ENCODE data around the gene TBC1D16. TPM values are rescaled to one million over a fixed set of nuclear protein-coding genes. Genes with fewer than 3 reads are reported as not detected.
A peak's percentile ranks its signal among the peaks of the same experiment; 100 is the strongest.

The TBC1D16 gene
- total RNA-seq, 2 donors from 2014 or later: 1.6 to 1.8 TPM

GRCh38 chr17:79993390-79994227 is 42.1 kb downstream of the TBC1D16 start:
- no peaks in the 10 kb centered on the region for H3K27me3 Mint-ChIP-seq
- ATAC-seq (replicated peaks): no peak
- peaks cover 20% of the 10 kb centered on the region for H3K4me1 Mint-ChIP-seq
- no peak overlapping the region for H3K27ac Mint-ChIP-seq
- no peaks in the 10 kb centered on the region for H3K36me3 Mint-ChIP-seq (ENCODE audit: low read depth)
- H3K4me3 Mint-ChIP-seq: peak overlapping the region; percentile 84
- no peaks in the 10 kb centered on the region for H3K9me3 Mint-ChIP-seq

DNA sequence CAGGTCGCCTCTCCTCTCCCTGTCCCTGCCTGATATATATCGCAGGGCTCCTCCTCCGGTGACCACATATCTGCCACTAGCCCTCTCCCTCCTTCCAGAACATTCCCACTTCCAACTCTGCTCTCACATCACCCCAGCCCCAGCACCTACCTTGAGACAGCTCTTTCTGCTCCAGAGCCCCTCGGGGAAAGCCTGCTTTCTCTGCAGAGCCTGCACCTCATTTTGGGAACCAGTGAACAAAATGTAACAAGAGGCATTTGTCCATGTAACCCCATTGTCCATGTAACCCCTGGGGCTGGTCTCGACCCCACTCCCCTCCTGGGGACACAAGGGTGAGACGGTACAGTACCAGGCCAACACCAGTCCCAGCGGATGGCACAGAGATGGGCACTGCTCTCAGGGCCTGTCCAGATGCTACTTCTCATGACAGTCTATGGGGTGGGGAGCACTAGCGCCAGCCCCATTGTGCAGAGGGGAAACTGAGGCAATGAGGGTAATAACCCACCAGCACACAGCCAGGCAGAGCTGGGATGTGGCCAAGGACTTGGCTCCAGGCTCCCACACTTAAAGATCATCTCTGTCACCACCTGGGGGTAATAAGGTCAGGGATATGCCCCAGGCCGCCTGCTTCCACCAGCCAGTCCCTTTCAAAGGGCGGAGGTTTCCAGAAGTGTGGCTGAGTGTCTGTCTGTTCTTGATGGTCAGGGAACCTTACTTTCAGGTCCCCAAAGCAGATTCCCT is 42.9 kb downstream of the TBC1D16 start:
- ATAC-seq (replicated peaks): no peak
- no peaks in the 10 kb centered on the region for H3K27me3 Mint-ChIP-seq
- peaks cover 20% of the 10 kb centered on the region for H3K4me1 Mint-ChIP-seq
- H3K9me3 Mint-ChIP-seq: no peaks in the 10 kb centered on the region
- H3K36me3 Mint-ChIP-seq (ENCODE audit: low read depth): no peaks in the 10 kb centered on the region
- peak overlapping the region; percentile 73 for H3K27ac Mint-ChIP-seq
- H3K4me3 Mint-ChIP-seq: peak overlapping the region; percentile 84

DNA sequence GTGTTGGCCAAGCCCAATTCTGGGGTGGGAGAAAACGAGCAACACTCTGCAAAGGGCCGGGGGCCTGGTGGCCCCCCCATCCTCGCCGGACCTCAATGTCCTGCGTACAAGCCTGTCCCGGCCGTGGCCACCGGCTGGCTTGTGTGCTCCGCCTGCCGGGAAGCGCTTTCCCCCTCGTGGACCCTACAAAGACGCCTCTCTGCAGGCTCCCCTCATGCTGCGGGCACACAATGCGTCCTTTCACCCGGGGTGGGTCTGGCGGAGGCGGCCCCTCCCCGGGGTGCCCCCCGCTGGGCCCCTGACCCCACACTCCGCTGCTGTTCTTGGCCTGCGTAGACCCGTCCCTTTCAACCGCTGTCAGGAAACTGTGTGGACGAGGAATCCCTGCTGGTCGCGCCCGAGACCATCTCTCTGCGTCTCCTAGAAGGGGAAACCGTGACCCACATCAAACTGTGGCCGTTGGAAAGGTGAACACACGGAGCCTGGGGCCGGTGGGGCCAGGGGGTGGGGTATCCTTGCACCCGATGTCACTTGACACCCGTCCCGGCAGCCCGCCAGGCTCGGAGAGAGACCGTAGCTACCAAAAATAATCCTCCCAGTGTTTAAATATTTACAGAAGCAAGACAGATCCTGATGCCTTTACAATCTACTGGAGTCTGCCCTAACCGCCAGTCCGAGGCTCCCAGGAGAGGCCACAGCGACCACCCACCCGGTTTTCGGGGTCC is 43.6 kb downstream of the TBC1D16 start:
- H3K27ac Mint-ChIP-seq: peak overlapping the region; percentile 73
- H3K27me3 Mint-ChIP-seq: no peaks in the 10 kb centered on the region
- H3K36me3 Mint-ChIP-seq (ENCODE audit: low read depth): no peaks in the 10 kb centered on the region
- peak; percentile 16 for ATAC-seq (replicated peaks)
- H3K4me1 Mint-ChIP-seq: peaks cover 17% of the 10 kb centered on the region
- peak overlapping the region; percentile 84 for H3K4me3 Mint-ChIP-seq
- no peaks in the 10 kb centered on the region for H3K9me3 Mint-ChIP-seq

DNA sequence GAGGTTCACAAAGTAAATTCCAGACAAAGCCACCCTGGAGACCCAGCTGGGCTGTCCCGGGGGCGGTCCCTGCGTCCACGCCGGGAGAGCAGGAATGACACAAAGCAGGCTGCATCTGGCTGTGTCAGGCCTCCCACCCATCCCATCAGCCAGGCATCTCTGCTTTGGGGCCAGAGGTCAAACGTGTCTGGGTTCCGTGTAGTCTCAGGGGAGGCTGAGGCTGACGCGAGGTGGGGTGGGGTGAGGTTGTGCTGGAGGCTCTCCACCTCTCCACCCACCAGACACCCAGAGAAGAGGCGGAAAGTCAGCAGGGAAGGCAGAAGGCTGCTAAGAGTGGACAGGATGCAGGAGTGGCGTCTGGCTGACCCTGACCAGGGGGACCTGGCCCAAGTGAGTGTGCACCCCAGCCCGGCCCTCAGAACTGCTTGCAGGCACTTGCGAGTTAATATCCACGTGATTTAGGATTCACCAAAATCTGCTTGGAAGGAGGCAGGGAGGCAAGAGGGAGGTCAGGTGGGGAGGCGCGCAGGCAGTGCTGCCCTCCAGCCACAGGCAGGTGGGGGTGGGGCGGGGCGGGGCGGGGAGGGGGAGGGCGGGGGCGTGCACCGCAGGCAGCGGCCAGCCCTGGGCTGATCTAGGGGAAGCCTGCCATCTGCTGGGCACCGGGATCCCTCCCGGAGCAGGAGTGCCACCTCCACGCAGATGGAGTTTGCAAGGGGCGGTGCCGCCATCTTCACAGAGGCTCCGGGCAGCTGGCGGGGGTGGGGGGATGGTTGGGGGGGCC is 44.3 kb downstream of the TBC1D16 start:
- H3K9me3 Mint-ChIP-seq: no peaks in the 10 kb centered on the region
- H3K4me3 Mint-ChIP-seq: peak overlapping the region; percentile 84
- no peak overlapping the region for H3K27ac Mint-ChIP-seq
- no peaks in the 10 kb centered on the region for H3K36me3 Mint-ChIP-seq (ENCODE audit: low read depth)
- peaks cover 12% of the 10 kb centered on the region for H3K4me1 Mint-ChIP-seq
- peak; percentile 84 for ATAC-seq (replicated peaks)
- H3K27me3 Mint-ChIP-seq: no peaks in the 10 kb centered on the region

- H3K36me3 Mint-ChIP-seq (ENCODE audit: low read depth): no peaks in the 10 kb centered on the region
- H3K4me3 Mint-ChIP-seq: peak overlapping the region; percentile 84
- peaks cover 8% of the 10 kb centered on the region for H3K4me1 Mint-ChIP-seq
- no peak overlapping the region for H3K27ac Mint-ChIP-seq
- no peak for ATAC-seq (replicated peaks)
- no peaks in the 10 kb centered on the region for H3K9me3 Mint-ChIP-seq
- no peaks in the 10 kb centered on the region for H3K27me3 Mint-ChIP-seq
These were observed 45.0 kb downstream of the TBC1D16 start for GRCh38 chr17:79990704-79991103.

GRCh38 chr17:79990051-79990592 is 45.5 kb downstream of the TBC1D16 start:
- no peak for ATAC-seq (replicated peaks)
- Mint-ChIP-seq H3K4me1 (peaks cover 8% of the 10 kb centered on the region), H3K4me3 (no peak overlapping the region), H3K9me3 (no peaks in the 10 kb centered on the region), H3K36me3 (ENCODE audit: low read depth) (no peaks in the 10 kb centered on the region), H3K27ac (no peak overlapping the region), H3K27me3 (no peaks in the 10 kb centered on the region)

DNA sequence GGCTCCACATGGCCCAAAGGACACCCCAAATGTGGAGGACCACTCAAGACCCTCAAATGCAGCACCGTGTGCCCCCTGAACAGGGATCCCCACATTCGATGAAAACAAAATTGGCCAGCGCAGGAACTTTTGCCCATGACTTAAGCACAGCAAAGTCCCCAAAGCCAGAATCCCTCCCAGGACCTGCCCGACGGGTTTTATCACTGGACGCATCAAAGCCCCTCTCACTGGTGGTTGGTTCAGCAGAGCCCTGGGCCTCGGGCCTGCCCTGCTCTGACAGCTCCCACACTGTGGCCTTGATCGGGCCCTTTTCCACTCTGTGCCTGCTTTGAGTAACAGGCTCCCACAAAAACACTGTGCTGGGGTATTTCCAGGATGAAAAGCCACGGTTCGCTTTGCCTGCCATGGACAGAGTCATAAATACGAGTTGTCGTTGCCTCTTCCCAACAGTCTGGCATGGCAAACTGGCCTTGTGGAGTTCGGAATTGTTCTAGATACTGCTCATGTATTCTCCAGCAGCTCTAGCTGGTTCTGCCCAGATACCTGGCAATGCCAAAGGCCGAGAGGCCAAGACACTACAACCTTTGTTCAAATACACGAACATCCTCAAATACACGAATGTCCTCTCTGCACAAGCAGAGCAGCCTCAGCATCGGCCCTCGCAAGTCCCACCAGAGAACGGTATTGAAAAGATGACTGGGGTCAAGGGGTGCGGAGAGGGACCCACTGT is 46.4 kb downstream of the TBC1D16 start:
- peaks cover 8% of the 10 kb centered on the region for H3K4me1 Mint-ChIP-seq
- H3K4me3 Mint-ChIP-seq: no peak overlapping the region
- H3K36me3 Mint-ChIP-seq (ENCODE audit: low read depth): no peaks in the 10 kb centered on the region
- no peak overlapping the region for H3K27ac Mint-ChIP-seq
- no peaks in the 10 kb centered on the region for H3K27me3 Mint-ChIP-seq
- no peaks in the 10 kb centered on the region for H3K9me3 Mint-ChIP-seq
- no peak for ATAC-seq (replicated peaks)

DNA sequence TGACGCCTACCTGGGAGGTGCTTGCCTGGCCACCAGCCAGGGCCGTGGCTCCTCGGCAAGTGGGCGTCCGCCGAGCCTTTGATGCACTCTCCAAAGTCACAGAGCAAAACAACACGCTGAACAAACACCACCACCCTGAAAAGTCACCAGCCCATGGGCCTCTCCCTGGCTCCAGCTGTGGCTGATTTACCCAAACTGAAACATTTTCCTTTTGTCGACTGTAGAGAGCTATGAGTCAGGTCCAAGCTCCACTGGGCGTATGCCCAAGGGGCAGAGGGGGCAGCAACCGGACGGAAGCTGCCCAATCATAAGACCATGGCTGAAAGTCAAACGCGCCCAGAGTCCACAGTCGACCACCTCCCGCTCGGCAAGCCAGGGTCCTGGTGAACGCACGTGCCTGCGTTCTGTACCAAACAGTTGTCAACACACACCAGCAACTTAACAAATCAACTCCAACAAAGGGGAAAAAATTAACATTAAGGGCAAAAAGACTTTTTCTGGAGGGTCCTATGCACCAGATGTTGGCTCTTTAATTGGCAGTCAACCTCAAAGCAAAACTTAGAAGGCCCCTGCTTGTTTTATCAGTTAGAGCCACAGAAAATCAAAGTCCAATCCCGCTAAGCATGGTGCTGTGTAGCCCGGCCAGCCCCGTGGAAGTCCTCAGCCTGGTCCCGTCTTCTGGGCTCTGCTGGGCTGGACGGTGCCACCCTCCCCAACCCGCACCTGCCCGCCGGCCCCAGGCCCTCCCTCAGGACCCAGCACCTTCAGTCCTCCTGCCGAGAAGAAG is 47.3 kb downstream of the TBC1D16 start:
- H3K9me3 Mint-ChIP-seq: no peaks in the 10 kb centered on the region
- ATAC-seq (replicated peaks): peak; percentile 75
- no peaks in the 10 kb centered on the region for H3K27me3 Mint-ChIP-seq

GRCh38 chr17:79987935-79988184 is 47.8 kb downstream of the TBC1D16 start:
- H3K4me1 Mint-ChIP-seq: peaks cover 8% of the 10 kb centered on the region
- no peak overlapping the region for H3K27ac Mint-ChIP-seq
- ATAC-seq (replicated peaks): no peak
- H3K36me3 Mint-ChIP-seq (ENCODE audit: low read depth): no peaks in the 10 kb centered on the region
- peak overlapping the region; percentile 37 for H3K4me3 Mint-ChIP-seq
- H3K9me3 Mint-ChIP-seq: no peaks in the 10 kb centered on the region
- no peaks in the 10 kb centered on the region for H3K27me3 Mint-ChIP-seq

More for the DNA sequence above, 47.3 kb downstream of the TBC1D16 start:
- Mint-ChIP-seq H3K4me3 (peak overlapping the region; percentile 37), H3K4me1 (peaks cover 8% of the 10 kb centered on the region), H3K27ac (peak overlapping the region; percentile 44), H3K36me3 (ENCODE audit: low read depth) (no peaks in the 10 kb centered on the region)

GRCh38 chr17:79987187-79987934 is 48.3 kb downstream of the TBC1D16 start:
- Mint-ChIP-seq H3K27ac (no peak overlapping the region), H3K4me1 (peaks cover 3% of the 10 kb centered on the region), H3K9me3 (no peaks in the 10 kb centered on the region), H3K4me3 (peak overlapping the region; percentile 37), H3K36me3 (ENCODE audit: low read depth) (no peaks in the 10 kb centered on the region), H3K27me3 (no peaks in the 10 kb centered on the region)
- peak; percentile 11 for ATAC-seq (replicated peaks)

DNA sequence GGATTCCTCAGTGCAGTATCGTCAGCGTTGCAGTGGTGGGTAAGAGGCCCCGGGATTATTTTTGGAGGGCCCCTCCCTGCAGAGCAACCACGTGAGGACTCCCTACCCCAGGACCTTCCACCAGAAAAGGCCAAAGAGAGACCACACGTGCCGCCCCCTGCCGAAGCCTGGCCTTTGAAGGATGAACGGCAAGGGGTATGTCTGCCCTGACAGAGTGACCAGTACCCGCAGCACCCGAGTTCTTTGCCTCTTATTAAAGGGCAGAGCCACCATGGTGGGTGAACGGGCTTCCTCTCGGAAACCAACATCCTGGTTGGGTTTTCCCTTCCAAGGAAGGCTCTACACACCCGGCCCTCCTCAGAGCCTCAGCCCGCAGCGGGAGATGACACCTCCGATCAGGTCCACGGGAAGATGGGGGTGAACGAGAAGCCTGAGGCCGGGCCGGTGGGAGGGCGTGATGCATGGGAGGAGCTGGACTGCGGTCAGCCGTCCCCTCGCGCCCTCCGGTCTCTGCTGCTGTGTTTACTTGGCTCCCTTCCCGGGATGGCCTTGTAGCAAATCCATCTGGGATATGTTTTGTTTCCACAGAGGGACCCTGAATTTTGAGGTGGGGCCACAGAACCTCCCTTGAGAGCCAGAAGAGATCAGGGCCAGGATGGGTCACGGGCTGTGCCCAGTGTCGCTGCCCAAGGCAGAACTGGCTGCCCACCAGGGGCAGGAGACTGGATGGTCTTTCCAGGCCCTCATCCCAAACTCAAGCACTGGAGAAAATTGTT is 49.1 kb downstream of the TBC1D16 start:
- H3K9me3 Mint-ChIP-seq: no peaks in the 10 kb centered on the region
- no peaks in the 10 kb centered on the region for H3K4me1 Mint-ChIP-seq
- H3K27ac Mint-ChIP-seq: no peak overlapping the region
- no peaks in the 10 kb centered on the region for H3K36me3 Mint-ChIP-seq (ENCODE audit: low read depth)
- no peaks in the 10 kb centered on the region for H3K27me3 Mint-ChIP-seq
- H3K4me3 Mint-ChIP-seq: no peak overlapping the region
- no peak for ATAC-seq (replicated peaks)

DNA sequence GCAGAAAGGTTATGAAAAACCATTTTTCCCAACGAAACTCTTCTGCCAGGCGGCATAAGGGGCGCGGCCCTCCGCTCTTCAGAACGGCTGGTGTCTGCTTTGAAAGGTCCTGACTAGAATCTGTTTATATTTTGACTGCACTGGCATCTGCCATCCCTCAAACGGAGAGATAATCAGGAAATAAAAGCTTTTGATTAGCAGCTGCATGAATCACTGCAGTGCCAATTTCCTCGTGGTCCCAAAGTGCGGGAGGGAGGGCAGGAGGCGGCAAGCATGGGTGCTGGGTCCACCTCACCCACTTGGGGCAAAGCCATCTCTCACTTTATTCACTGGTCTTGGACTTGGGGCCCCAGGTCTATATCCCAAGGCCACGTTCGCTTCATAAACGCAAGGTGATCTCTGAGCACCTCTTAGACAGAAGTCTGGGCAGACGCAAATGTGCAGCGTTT is 49.7 kb downstream of the TBC1D16 start:
- Mint-ChIP-seq H3K4me3 (no peak overlapping the region), H3K36me3 (ENCODE audit: low read depth) (no peaks in the 10 kb centered on the region), H3K9me3 (no peaks in the 10 kb centered on the region), H3K27ac (no peak overlapping the region), H3K4me1 (no peaks in the 10 kb centered on the region), H3K27me3 (no peaks in the 10 kb centered on the region)
- ATAC-seq (replicated peaks): no peak

Data from activated T-helper 17 cell treated with anti-CD3 and anti-CD28 coated beads, Interleukin-2, amount 50 U/mL, for 72 hours (primary cell).